GM18507 (cell line): ENCODE data around the gene PGC.
A peak's percentile ranks its signal among the peaks of the same experiment; 100 is the strongest.

ENCODE experiments used
- DNase-seq: peaks from one replicate; pipeline ENCODE4 v3.0.0; 2011; ENCODE audit warnings: low read depth; ENCODE audit not compliant: insufficient read length; ENCODE audit errors: extremely low spot score
- FAIRE-seq: peaks from 2 replicates; lab custom pipeline; 2011; peaks lifted over from hg19 to GRCh38; lab: Jason Lieb, UNC

Gene PGC

GRCh38 chr6:41747256-41748101, at the start of gene PGC:
Gene PGC (minus strand): TSS chr6:41747397. CDS start chr6:41747334, 63 bp downstream.
- FAIRE-seq (no peak), DNase-seq (no peak)

GRCh38 chr6:41796474-41796873, 49.3 kb upstream of the PGC start:
- no peak for FAIRE-seq
- no peak for DNase-seq

- FAIRE-seq = no peak
Observed at GRCh38 chr6:41791984-41792383, 44.8 kb upstream of the PGC start.

GRCh38 chr6:41791305-41791704, 44.1 kb upstream of the PGC start:
- FAIRE-seq (no peak), DNase-seq (no peak)

More at GRCh38 chr6:41791984-41792383, 44.8 kb upstream of the PGC start:
- no peak for DNase-seq

GRCh38 chr6:41790045-41790444, 42.8 kb upstream of the PGC start:
- DNase-seq (no peak), FAIRE-seq (no peak)

- DNase-seq (no peak), FAIRE-seq (no peak)
Observed at GRCh38 chr6:41789390-41789724, 42.2 kb upstream of the PGC start.

GRCh38 chr6:41787219-41787917, 40.2 kb upstream of the PGC start, which contains the start of gene TOMM6:
Gene TOMM6 (plus strand): TSS chr6:41787694. CDS start chr6:41787698, 4 bp downstream.
- peak; percentile 93 for FAIRE-seq
- peak; percentile 87 for DNase-seq

GRCh38 chr6:41786451-41787218, 39.4 kb upstream of the PGC start:
- peak; percentile 56 for FAIRE-seq
- peak; percentile 75 for DNase-seq

- FAIRE-seq (no peak), DNase-seq (no peak)
Observed at GRCh38 chr6:41785689-41786450, 38.7 kb upstream of the PGC start.

GRCh38 chr6:41785254-41785653, 38.1 kb upstream of the PGC start:
- FAIRE-seq = no peak
- no peak for DNase-seq

GRCh38 chr6:41784581-41785171, 37.5 kb upstream of the PGC start:
- DNase-seq = no peak

GRCh38 chr6:41783106-41783780, 36.0 kb upstream of the PGC start:
- no peak for FAIRE-seq
- no peak for DNase-seq

More at GRCh38 chr6:41784581-41785171, 37.5 kb upstream of the PGC start:
- FAIRE-seq = no peak

GRCh38 chr6:41781366-41781730, 34.2 kb upstream of the PGC start:
- DNase-seq = no peak
- FAIRE-seq = no peak

- DNase-seq (no peak), FAIRE-seq (no peak)
Observed at GRCh38 chr6:41780551-41781365, 33.6 kb upstream of the PGC start, which contains the start of gene PRICKLE4. Gene PRICKLE4 (plus strand): TSS chr6:41780782. CDS start chr6:41783474, 2,692 bp downstream.

- peak; percentile 89 for FAIRE-seq
Observed at GRCh38 chr6:41779788-41780550, 32.8 kb upstream of the PGC start, which contains the start of gene FRS3. Gene FRS3 (minus strand): TSS chr6:41779900. CDS start chr6:41776987, 2,913 bp downstream.

GRCh38 chr6:41779336-41779735, 32.1 kb upstream of the PGC start:
- FAIRE-seq (no peak), DNase-seq (no peak)

More at GRCh38 chr6:41779788-41780550, 32.8 kb upstream of the PGC start, which contains the start of gene FRS3:
- DNase-seq = peak; percentile 95

- no peak for DNase-seq
- no peak for FAIRE-seq
Observed at GRCh38 chr6:41778895-41779294, 31.7 kb upstream of the PGC start.
